HG03439 (cell line): ENCODE data around the gene DAZ1.
"Not testable (repeated sequence)": the region's sequence is repeated elsewhere in the genome, so short reads cannot be mapped to it uniquely, and the experiment has no call there.

Experiments
- ATAC-seq: cut with Tn5 transposase; IDR thresholded peaks from one replicate; pipeline ENCODE4 v1.9.1; 2021; ENCODE audit warnings: mild to moderate bottlenecking, moderate library complexity; ENCODE audit not compliant: unreplicated experiment

DAZ1 gene

GRCh38 chrY:23198908-23199307, at the start of gene DAZ1:
DAZ1 (minus strand) TSS chrY:23199008; CDS start chrY:23198800, 208 bp downstream.
- ATAC-seq, result not testable (repeated sequence)

GRCh38 chrY:23219233-23219632, 20.4 kb upstream of the DAZ1 start, which contains the start of gene DAZ2:
DAZ2 (plus strand) TSS chrY:23219533; CDS start chrY:23219741, 208 bp downstream.
- ATAC-seq, result not testable (repeated sequence)

GRCh38 chrY:23210681-23211080, 11.9 kb upstream of the DAZ1 start:
- ATAC-seq, result not testable (repeated sequence)

GRCh38 chrY:23209802-23210495, 11.1 kb upstream of the DAZ1 start:
- ATAC-seq, result not testable (repeated sequence)

- ATAC-seq, result not testable (repeated sequence)
These were observed 8.6 kb upstream of the DAZ1 start for GRCh38 chrY:23207455-23207854.
